ENCODE measurements around the gene DCBLD2.

GRCh38 chr3:98807011-98807410, 94.5 kb downstream of the DCBLD2 start:
- TF ChIP-seq TAF1 (IDR thresholded peaks at IDR 0.05; ENCODE audit: borderline replicate concordance, low read depth, low read length) = no peak
- no peak for TF ChIP-seq POLR2A (IDR thresholded peaks at IDR 0.05; ENCODE audit: low read depth, low read length)
